T47D (cell line): ENCODE data around the gene HS3ST3A1.
"Not testable (repeated sequence)": the region's sequence is repeated elsewhere in the genome, so short reads cannot be mapped to it uniquely, and the experiment has no call there.

Source experiments
- DNase-seq, 2 experiments: peaks; one replicate each; pipeline versions ENCODE4 v3.0.0 to v3.0.0-alpha.2; 2011 to 2012; ENCODE audit warnings: low read depth in 1 of 2, low spot score in 1 of 2
- JUND ChIP-seq: IDR thresholded peaks from 2 replicates; pipeline ENCODE4 v1.6.1; 2012; ENCODE audit warnings: low read depth
- in situ Hi-C: cut with HindIII; loops from 2 replicates; pipeline ENCODE4 v1.10.0; 2016; ENCODE audit warnings: low sequenced_read_pairs, low pct_unique_long_range_greater_than_20kb

HS3ST3A1 gene

DNA sequence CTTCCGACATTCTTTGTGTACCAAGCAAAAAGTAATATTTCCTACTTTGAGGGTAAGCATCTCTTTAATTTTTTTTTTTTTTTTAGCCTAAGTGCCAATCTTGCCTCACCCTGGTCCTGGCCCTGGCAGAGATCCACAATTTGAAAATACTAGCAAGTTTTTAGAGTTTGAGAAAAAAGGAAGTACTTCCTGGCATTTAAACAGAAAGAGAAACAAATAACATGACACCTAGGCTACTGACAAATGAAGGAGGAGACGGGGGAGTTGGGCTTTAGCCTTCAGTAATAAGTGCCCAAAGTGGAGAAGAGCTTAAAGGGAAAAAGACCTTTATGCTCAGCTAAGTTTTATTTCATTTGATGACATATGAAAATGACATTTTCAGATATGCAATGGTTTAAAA, 92.8 kb downstream of the HS3ST3A1 start:
- no peak for DNase-seq
- no peak for TF ChIP-seq JUND
- in situ Hi-C loops = no loop called here

- no peak for DNase-seq
- TF ChIP-seq JUND = no peak
- in situ Hi-C loops = no loop called here
Observed at GRCh38 chr17:13503526-13503925, 98.2 kb downstream of the HS3ST3A1 start.

DNA sequence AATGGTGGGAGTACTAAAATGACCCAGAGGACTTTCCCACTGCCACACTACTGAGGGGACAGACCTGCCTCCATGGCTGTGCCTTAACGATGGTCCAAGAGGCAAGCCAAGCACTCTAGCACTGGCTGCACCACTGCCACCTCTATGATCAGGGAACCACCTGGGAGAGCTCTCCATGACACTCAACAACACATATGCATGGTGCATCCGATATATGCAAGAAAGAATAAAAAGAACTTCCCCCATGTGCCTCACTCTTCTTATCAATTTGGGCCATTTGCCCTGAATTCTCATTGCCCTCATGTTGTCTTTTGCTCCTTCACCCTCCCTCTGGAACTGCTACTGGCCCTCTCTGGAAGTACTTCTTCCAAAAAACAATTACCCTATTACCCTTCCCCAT, 99.5 kb downstream of the HS3ST3A1 start:
- DNase-seq = no peak
- no peak for TF ChIP-seq JUND
- in situ Hi-C loops = no loop called here

- DNase-seq = no peak
- in situ Hi-C loops = no loop called here
- TF ChIP-seq JUND = no peak
Observed at GRCh38 chr17:13500947-13501346, 100.8 kb downstream of the HS3ST3A1 start.

DNA sequence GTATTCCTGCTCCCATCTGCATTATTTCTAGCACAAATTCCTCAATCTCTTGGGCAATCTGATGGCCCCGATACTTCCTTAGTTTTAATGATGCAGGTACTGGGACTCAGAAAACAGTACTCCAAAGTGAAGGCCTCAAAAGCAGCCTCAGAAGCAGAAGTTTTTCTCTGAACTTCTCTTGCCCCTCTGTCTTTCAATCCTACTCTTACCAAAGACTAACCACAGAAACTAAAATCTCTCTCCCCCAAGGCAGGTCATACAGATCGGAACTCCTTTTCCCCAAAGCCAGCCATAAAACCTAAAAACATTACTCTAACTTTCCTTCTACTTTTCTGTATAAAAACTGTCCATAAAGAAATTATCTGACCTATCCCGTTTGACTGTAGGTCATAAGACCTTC, 103.5 kb downstream of the HS3ST3A1 start:
- in situ Hi-C loops = no loop called here
- TF ChIP-seq JUND = no peak
- no peak for DNase-seq

DNA sequence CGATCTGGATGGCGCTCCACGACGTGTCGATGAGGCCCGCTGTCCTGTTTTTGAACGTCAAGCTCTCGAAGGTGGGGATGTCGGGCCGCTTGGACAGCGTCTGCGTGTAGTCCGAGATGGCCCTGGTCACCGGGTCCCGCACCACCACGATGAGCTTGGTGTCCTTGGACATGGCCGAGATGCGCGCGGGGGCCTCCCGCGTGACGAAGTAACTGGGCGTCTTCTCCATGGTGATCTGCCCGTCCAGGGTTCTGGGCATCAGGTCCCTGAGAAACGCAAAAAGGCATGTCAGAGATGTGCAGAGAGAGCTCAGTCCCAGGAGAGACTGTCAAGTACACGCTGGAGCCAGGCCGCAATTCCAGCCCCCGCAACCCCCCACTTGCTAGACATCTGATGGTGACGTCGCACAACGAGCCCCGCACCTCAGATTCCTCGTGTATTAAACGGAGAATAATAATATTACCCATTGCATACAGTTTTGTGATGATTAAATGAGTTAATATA, 105.1 kb downstream of the HS3ST3A1 start:
- in situ Hi-C loops, DNase-seq: not testable (repeated sequence)

DNA sequence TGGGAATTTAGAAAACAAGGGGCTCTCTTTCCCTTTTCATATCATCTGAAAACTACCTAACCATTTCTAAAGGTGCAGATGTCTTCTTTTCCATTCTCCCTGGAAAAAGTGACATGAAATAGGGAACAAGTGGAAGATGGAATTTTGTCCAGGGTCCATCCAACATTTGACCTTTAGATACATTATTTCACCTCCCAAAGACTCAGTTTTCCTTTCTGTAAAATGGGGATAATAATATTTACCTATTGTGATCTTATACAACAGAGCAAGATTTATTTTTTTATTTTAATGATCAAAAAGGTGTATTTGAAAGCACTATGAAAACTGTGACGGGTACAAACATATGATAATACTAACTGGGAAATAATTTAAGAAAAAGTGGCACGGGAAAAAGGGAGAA, 106.3 kb downstream of the HS3ST3A1 start:
- TF ChIP-seq JUND = no peak
- DNase-seq = no peak
- in situ Hi-C loops = no loop called here

- TF ChIP-seq JUND = no peak
- in situ Hi-C loops = no loop called here
- no peak for DNase-seq
Observed at GRCh38 chr17:13492737-13493122, 109.0 kb downstream of the HS3ST3A1 start.

DNA sequence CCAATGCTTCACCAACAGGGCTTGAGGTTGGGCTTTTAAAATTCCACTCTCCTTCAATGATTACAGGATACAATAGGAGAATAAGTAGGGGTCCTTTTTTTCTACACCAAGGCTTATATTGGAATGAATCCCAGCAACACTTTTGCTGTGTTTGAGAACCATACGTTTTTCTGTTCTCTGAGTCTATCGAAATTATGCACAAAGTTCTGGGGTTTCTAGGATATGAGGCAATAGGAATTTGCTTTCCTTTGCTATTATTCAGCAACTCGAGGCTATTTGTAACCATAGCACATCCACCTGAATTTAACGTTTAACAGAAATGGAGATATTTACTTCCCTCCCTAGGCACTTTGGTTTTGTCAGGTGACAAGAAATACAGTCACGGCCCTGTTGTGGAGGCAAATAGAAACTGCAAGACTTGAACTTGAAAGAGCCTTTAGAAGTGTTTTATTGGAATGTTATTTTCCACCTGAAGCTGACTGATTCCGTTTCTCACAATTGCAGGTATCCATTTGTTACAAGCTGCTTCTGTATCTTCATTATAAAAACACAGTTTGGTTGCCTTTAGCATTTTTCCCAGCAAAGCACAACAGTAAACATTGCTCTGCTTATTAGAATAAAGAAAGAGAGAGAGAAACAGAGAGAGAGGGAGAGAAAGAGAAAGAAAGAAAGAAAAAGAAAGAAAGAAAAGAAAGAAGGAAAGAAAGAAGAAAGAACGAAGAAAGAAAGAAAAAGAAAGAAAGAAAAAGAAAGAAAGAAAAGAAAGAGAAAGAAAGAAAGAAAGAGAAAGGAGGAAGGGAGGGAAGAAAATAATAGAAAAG, 109.6 kb downstream of the HS3ST3A1 start:
- in situ Hi-C loops = no loop called here
- DNase-seq = no peak
- no peak for TF ChIP-seq JUND

DNA sequence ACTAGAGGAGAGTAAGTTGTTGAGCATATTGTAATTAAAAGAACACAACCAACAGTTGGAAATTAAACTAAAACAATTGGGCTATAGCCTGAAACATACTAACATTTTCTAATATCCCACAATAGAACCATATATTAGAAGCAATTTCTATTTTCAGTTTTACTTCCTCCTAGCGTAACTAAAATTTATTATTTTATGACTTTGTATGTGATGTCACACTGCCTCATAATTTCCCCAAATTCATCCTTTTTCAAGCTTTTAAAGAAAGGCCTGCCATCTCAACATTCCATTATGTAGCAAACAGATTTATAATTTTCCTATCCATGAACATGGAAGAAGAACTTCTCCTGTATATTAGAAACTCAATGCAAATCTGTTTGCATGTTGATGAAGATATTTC, 110.2 kb downstream of the HS3ST3A1 start:
- in situ Hi-C loops = no loop called here
- no peak for TF ChIP-seq JUND

GRCh38 chr17:13490906-13491482, 110.7 kb downstream of the HS3ST3A1 start:
- in situ Hi-C loops = no loop called here
- DNase-seq = no peak
- TF ChIP-seq JUND = no peak

More for the DNA sequence above, 110.2 kb downstream of the HS3ST3A1 start:
- DNase-seq = no peak

DNA sequence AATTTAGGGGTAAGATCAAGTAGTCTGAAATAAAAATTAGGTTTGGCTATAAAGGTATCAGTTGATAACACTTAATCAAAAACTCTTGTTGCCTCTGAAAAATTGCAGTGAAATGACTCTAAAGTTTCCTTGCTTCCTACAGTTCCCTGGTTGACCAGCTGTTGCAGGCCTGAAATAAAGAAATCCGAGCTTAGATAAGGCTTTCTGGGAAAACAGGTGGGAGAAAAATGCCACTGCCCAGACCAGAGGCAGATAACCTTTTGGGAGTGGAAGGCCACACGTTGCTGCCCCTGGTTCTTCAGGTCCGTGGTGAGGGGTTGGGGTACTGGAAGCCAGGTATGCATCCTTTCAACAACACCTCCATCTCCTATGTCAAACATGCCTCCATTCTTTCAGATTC, 111.3 kb downstream of the HS3ST3A1 start:
- in situ Hi-C loops = no loop called here
- DNase-seq = no peak
- no peak for TF ChIP-seq JUND

GRCh38 chr17:13485327-13485726, 116.4 kb downstream of the HS3ST3A1 start:
- DNase-seq = peak in 1 of 2 experiments; percentile 13
- no peak for TF ChIP-seq JUND
- in situ Hi-C loops = no loop called here
